ENCODE measurements around the gene TP53TG3. TPM values are rescaled to one million over a fixed set of nuclear protein-coding genes. Genes with fewer than 3 reads are reported as not detected.
"Not testable (repeated sequence)": the region's sequence is repeated elsewhere in the genome, so short reads cannot be mapped to it uniquely, and the experiment has no call there.

Gene TP53TG3, protein sequence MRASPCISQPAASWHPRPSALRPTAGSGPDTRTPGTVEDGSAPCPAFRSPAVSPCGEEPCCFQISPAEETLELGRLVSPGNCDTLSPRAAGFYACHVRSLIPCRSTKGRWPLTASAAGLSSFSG
- 0.77 TPM for total RNA-seq
- long read RNA-seq = 0 reads

DNA sequence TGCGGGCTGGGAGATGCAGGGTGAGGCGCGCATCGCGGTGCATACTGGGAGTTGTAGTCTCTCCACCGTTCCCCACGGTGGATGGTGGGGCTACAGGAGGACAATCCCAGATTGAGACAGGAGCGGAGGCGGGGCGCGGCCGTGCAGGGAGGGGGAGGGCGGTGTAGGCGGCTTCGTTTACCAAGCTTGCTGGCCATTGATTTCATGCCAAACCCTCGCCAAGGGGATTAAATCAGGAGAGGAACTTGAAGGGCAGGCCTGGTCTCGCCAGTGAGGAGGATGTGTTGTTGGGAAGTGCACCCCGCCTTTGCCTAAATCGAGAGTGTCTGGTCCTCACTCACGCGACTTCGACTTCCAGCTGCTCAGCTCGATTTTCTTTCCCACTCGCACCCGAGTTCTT lies at the start of gene TP53TG3:
Gene TP53TG3, minus strand, starts transcription at position 101 of the 400 bp plus-strand sequence. Its CDS starts 68 bp downstream, at position 33.
- ATAC-seq; intact Hi-C loops (cut with micrococcal nuclease); DNase-seq: not testable (repeated sequence)

DNA sequence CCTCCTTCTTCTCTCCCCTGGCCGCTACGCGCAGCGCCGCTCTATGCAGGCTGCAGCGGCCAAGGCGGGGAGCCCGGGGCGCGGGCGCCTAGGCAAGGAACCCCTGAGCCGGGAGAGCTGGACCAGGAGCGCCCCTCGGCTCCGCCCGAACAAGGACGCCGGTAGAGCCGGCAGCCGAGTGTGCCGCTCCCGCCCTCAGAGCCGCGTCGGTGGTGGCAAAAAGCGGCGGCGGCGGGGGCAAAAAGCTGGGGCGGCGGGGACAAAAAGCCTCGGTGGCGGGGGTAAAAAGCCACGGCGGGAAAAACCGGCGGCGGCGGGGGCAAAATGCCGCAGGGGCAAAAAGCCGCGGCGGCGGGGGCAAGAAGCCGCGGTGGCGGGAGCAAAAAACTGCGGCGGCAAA lies 25.1 kb downstream of the TP53TG3 start:
- not testable (repeated sequence) for DNase-seq

DNA sequence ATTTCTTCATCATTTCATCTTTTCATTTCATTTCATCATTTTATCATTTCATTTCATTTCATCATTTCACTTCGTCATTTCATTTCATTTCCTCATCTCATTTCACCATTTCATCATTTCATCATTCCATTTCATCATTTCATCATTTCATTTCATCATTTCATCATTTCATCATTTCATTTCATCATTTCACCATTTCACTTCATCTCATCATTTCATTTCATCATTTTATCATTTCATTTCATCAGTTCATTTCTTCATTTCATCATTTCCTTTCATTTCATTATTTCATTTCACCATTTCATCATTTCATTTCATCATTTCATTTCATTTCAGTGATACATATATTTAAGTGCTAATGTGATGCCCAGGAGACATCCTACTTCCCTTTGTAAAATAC lies 28.4 kb downstream of the TP53TG3 start:
- ATAC-seq; intact Hi-C loops (cut with micrococcal nuclease); DNase-seq: not testable (repeated sequence)

More for the DNA sequence above, 25.1 kb downstream of the TP53TG3 start:
- intact Hi-C loops (cut with micrococcal nuclease); ATAC-seq: not testable (repeated sequence)

DNA sequence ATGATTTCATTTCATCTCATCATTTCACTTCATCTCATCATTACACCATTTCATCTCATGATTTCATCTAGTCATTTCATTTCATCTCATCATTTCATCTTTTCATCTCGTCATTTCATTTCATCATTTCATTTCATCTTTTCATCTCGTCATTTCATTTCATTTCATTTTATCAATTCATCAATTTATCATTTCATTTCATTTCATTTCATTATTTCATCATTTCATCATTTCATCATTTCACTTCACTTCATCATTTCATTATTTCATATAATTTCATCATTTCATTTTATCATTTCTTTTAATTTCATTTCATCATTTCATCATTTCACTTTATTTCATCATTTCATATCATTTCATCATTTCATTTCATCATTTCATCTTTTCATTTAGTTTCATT lies 29.2 kb downstream of the TP53TG3 start:
- DNase-seq; ATAC-seq; intact Hi-C loops (cut with micrococcal nuclease): not testable (repeated sequence)

DNA sequence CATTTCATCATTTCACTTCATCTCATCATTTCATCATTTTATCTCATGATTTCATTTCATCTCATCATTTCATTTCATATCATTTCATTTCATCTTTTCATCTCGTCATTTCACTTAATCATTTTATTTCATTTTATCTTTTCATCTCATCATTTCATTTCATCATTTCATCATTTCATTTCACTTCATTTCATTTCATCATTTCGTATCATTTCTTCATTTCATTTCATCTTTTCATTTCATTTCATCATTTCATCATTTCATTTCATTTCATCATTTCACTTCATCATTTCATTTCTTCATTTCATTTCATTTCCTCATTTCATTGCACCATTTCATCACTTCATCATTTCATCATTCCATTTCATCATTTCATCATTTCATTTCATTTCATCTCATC lies 29.8 kb downstream of the TP53TG3 start:
- intact Hi-C loops (cut with micrococcal nuclease); DNase-seq; ATAC-seq: not testable (repeated sequence)

DNA sequence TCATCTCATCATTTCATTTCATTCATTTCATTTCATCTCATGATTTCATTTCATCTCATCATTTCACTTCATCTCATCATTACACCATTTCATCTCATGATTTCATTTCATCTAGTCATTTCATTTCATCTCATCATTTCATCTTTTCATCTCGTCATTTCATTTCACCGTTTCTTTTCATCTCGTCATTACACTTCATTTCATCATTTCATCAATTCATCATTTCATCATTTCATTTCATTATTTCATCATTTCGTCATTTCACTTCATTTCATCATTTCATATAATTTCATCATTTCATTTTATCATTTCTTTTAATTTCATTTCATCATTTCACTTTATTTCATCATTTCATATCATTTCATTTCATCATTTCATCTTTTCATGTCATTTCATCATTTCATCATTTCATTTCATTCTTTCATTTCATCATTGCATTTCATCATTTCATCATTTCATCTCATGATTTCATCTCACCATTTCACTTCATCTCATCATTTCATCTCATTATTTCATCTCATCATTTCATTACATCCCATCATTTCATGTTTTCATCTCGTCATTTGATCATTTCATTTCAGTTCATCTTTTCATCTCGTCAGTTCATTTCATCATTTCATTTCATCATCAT lies 30.6 kb downstream of the TP53TG3 start:
- intact Hi-C loops (cut with micrococcal nuclease); DNase-seq; ATAC-seq: not testable (repeated sequence)

DNA sequence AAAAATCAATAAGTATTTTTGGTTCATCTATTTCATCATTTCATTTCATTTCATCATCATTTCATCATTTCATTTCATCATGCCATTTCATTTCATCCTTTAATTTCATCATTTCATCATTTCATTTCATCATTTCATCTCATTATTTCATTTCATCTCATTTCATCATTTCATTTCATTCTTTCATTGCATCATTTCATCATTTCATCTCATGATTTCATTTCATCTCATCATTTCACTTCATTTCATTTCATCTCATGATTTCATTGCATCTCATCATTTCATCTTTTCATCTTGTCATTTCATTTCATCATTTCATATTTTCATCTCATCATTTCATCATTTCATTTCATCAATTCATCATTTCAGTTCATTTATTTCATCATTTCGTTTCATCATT lies 31.2 kb downstream of the TP53TG3 start:
- ATAC-seq; intact Hi-C loops (cut with micrococcal nuclease); DNase-seq: not testable (repeated sequence)

DNA sequence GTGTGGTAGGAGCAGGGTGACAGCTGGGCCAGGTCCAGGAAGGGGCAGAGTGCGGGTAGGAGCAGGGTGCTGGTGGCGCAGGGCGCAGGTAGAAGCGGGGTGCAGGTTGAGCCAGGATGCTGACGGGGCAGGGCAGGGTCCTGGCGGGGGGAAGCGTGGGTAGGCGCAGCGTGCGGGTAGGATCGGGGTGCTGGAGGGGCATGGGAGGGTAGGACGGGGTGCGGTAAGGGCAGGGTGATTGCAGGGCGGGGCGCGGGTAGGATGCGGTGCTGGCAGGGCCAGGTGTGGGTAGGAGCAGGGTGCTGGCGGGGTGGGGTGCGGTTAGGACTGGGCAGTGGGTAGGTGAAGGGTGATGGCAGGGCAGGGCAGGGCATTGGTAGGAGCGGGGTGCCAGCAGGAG lies 38.4 kb downstream of the TP53TG3 start:
- ATAC-seq; DNase-seq; intact Hi-C loops (cut with micrococcal nuclease): not testable (repeated sequence)

DNA sequence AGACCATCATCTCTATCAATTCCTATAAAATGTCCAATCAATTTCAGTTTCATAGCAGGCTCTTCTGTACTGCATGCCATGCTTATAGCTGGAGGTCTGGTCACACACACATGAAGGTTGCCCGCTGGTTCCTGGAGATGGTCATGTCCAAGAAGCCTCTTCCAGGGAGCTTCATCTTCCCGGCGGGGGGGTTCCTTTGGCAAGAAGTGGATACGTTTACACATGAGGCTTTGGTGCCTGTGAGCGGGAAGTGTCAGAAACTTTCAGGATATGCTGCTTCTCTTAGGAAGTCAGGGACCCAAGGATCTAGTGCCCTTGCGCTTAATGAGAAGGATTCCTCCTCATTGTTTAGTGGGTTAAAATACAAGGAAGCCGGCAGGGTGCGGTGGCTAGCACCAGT lies 43.9 kb downstream of the TP53TG3 start:
- intact Hi-C loops (cut with micrococcal nuclease); DNase-seq; ATAC-seq: not testable (repeated sequence)
